Pancreas (tissue), 10 donors: ENCODE data around the gene GCNT2. TPM values are rescaled to one million over a fixed set of nuclear protein-coding genes. Genes with fewer than 3 reads are reported as not detected.

Experiments used
- ATAC-seq, 4 donors: fragments of 200-7000 bp; cut with Tn5 transposase; one replicate each; pipeline versions ENCODE4 v1.8.0 to v1.9.1; 2020; ENCODE audit warnings: mild to moderate bottlenecking in 4 of 4, moderate library complexity in 4 of 4
- DNase-seq, 6 donors: peaks; one replicate each; pipeline ENCODE4 v3.0.0-alpha.2; 2020
- FAIRE-seq: peaks from 2 replicates; lab custom pipeline; 2012; peaks lifted over from hg19 to GRCh38; lab: Jason Lieb, UNC
- H3K27ac ChIP-seq, 4 donors: fragments of 200-600 bp; sonication (generic); 1 replicate in 3 of 4; 2 replicates in 1 of 4; pipeline versions ENCODE4 v1.5.0 to v1.8.0; 2020
- H3K27me3 ChIP-seq, 4 donors: fragments of 200-600 bp; one replicate each; pipeline ENCODE4 v1.8.0; 2021
- H3K36me3 ChIP-seq, 3 donors: fragments of 200-600 bp; sonication (generic) in 1 of 3; one replicate each; pipeline versions ENCODE4 v1.5.0 to v1.8.0; 2020 to 2021
- H3K4me1 ChIP-seq, 3 donors: fragments of 200-600 bp; one replicate each; pipeline ENCODE4 v1.8.0; 2021
- H3K4me3 ChIP-seq, 4 donors: fragments of 200-600 bp; sonication (generic) in 2 of 4; one replicate each; pipeline versions ENCODE4 v1.5.0 to v1.8.0; 2020 to 2021
- H3K9me3 ChIP-seq, 4 donors: fragments of 200-600 bp; one replicate each; pipeline ENCODE4 v1.8.0; 2021
- WGBS, 2 donors: extraction: QIAGEN DNeasy Blood & Tissue Kit; methylation state at CpG; one replicate each; pipeline ENCODE4 v1.1.7; 2013; 5-methylcytosine and 5-hydroxymethylcytosine counted together
- intact Hi-C, 3 donors: fragments of 100-400 bp; cut with DNase I; formaldehyde crosslinking; loops; one replicate each; pipeline versions ENCODE4 v1.11.1 to v1.14.2; 2022
- polyA plus RNA-seq, 2 donors: library from polyadenylated mRNA; stranded (reverse); fragments of 200-250 nt; gene quantifications; one replicate each; pipeline ENCODE4 v1.2.3, GENCODE V29; 2013
- total RNA-seq, 6 donors: library from RNA; stranded (reverse); fragmentation: NEBNext Ultra II Directional in 4 of 6; extraction: Animal tissue kit (Norgen Biotek cat#: 25700) in 4 of 6; gene quantifications; one replicate each; pipeline versions ENCODE4 v1.2.1 to v1.2.4, GENCODE V29; 2021 to 2023
- TF ChIP-seq, protein P1 (sequence below), 4 donors: fragments of 200-600 bp; sonication (generic) in 3 of 4; IDR thresholded peaks; one replicate each; pipeline versions ENCODE4 v1.5.0 to v1.8.0; 2021; ENCODE audit warnings: antibody characterized with exemption in 4 of 4
- donor health status: healthy with polysubstance abuse.
- donor health status: DM: no; HTN: no; CAD: no; lungs with moderate emphysema.
- donor health status: DM: no; HTN: no; CAD: no.
- donor health status: control.
- donor health status: control.
- donor health status: Bipolar disorder and iron deficiency.
- donor health status: DM: yes; HTN: yes; CAD: no.
- donor health status: DM: no; HTN: no; CAD: no.
- donor health status: DM: no; HTN: no; CAD: no.
- donor health status: DM: yes; HTN: yes; CAD: no.

Gene GCNT2
- total and polyA plus RNA-seq, 8 donors, result 0.91 to 8.3 (median 2.2) TPM

DNA sequence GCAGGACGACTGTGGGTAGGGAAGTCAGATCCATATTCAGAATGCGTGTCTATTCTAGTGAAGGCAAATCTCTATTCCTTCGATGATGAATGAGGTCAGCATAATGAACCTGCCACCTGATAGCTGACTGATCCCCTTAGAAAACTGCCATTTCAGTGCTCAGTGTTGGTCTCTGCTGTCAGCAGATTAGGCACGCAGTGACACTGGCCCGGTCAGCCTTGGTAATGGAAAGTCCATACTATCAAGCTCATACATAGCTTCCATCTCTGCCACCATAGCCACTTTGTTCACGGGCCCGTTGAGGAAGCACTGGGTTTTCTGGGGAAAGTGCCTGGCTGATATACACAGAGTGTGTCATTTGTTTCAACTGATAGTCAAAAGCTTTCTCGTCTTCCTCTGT, 119.3 kb downstream of the GCNT2 start:
- H3K27me3 ChIP-seq, result peaks cover 0 to 3% (median 0%) of the 10 kb centered on the region in 4 donors
- DNase-seq (no peak), FAIRE-seq (no peak), ATAC-seq (no peak)
- intact Hi-C loops, result no loop called here
- TF ChIP-seq, protein P1, sequence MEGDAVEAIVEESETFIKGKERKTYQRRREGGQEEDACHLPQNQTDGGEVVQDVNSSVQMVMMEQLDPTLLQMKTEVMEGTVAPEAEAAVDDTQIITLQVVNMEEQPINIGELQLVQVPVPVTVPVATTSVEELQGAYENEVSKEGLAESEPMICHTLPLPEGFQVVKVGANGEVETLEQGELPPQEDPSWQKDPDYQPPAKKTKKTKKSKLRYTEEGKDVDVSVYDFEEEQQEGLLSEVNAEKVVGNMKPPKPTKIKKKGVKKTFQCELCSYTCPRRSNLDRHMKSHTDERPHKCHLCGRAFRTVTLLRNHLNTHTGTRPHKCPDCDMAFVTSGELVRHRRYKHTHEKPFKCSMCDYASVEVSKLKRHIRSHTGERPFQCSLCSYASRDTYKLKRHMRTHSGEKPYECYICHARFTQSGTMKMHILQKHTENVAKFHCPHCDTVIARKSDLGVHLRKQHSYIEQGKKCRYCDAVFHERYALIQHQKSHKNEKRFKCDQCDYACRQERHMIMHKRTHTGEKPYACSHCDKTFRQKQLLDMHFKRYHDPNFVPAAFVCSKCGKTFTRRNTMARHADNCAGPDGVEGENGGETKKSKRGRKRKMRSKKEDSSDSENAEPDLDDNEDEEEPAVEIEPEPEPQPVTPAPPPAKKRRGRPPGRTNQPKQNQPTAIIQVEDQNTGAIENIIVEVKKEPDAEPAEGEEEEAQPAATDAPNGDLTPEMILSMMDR (IDR thresholded peaks at IDR 0.05), result no peak
- no peaks in the 10 kb centered on the region for H3K36me3 ChIP-seq
- no peaks in the 10 kb centered on the region for H3K9me3 ChIP-seq
- 93 to 96% methylated on average over 8 of the region's 8 CpGs for WGBS, 2 donors
- H3K4me3 ChIP-seq, result no peak overlapping the region
- no peak overlapping the region for H3K27ac ChIP-seq
- peaks cover 0 to 5% (median 0%) of the 10 kb centered on the region in 3 donors for H3K4me1 ChIP-seq

DNA sequence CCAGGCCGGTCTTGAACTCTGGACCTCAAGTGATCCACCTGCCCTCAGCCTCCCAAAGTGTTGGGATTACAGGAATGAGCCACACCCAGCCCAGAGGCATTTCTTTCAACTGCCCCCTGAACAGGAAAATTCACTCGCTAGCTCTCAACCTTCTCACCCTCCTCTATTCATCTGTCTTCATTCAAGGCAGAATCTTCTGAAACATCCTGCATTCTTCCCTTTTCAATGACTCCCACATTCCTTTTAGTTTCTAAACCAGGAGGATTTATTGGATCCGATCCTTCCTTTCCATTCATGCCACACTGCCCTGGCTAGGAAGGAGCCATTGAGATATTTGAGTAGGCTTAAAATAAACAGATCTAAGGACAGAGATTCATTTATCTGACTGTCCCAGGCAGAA, 120.4 kb downstream of the GCNT2 start:
- H3K36me3 ChIP-seq, result no peaks in the 10 kb centered on the region
- intact Hi-C loops, result no loop called here
- DNase-seq, result no peak
- peaks cover 0 to 5% (median 0%) of the 10 kb centered on the region in 3 donors for H3K4me1 ChIP-seq
- no peak overlapping the region for H3K4me3 ChIP-seq
- peaks cover 0 to 3% (median 0%) of the 10 kb centered on the region in 4 donors for H3K27me3 ChIP-seq
- WGBS, 2 donors, result 82 to 90% methylated on average over 3 of the region's 3 CpGs
- TF ChIP-seq, protein P1 (IDR thresholded peaks at IDR 0.05), result no peak
- no peak for ATAC-seq
- H3K27ac ChIP-seq, result no peak overlapping the region
- no peaks in the 10 kb centered on the region for H3K9me3 ChIP-seq
- no peak for FAIRE-seq

DNA sequence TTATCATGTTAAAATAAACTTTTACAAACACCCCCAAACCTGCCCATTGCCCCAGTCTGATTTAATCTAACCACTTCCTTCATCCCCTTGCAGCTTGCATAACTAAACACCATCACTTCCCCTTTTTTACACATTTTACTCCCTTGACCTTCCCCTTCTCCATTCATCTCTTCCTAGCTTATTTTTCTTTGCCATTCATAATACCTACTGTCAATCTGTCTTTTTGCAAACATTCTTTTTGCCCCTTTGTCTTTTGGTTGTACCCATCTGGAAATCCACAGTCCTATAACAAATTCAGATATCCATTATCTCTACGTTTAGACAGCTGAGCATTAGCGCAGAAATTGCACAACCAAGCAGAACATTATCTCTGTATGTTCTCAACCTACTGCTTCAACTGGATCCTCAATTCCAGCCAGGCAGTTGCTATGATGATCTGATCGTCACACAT, 122.1 kb downstream of the GCNT2 start:
- no peaks in the 10 kb centered on the region for H3K9me3 ChIP-seq
- no peak for DNase-seq
- TF ChIP-seq, protein P1 (IDR thresholded peaks at IDR 0.05), result no peak
- peak in 1 of 4 donors; percentile 52 for ATAC-seq
- no peak overlapping the region for H3K27ac ChIP-seq
- H3K36me3 ChIP-seq, result no peaks in the 10 kb centered on the region
- peaks cover 0 to 3% (median 0%) of the 10 kb centered on the region in 4 donors for H3K27me3 ChIP-seq
- intact Hi-C loops, result no loop called here
- peaks cover 0 to 5% (median 0%) of the 10 kb centered on the region in 3 donors for H3K4me1 ChIP-seq
- WGBS, 2 donors, result 55 to 66% methylated on average over 3 of the region's 3 CpGs
- H3K4me3 ChIP-seq, result no peak overlapping the region
- no peak for FAIRE-seq

DNA sequence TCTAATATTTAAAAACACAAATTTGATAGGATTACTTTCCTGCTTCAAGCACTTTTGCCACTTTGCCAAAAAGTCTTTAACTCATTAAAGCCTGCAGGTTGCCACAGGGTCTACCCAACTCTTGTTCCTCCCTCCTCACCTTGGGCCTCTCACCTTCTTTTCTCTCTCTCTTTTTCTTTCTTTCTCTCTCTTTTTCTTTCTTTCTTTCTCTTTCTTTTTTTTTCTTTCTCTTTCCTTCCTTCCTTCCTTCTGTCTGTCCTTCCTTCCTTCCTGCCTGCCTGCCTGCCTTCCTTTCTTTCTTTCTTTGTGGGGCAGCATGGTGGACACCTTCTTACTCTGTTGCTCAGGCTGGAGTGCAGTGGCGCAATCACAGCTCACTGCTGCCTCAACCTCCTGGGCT, 123.1 kb downstream of the GCNT2 start:
- 97 to 100% methylated on average over 1 of the region's 1 CpG for WGBS, 2 donors
- Histone ChIP-seq H3K4me1 (peaks cover 0 to 5% (median 0%) of the 10 kb centered on the region in 3 donors), H3K9me3 (no peaks in the 10 kb centered on the region), H3K27ac (no peak overlapping the region), H3K27me3 (peaks cover 0 to 3% (median 0%) of the 10 kb centered on the region in 4 donors), H3K36me3 (no peaks in the 10 kb centered on the region), H3K4me3 (no peak overlapping the region)
- intact Hi-C loops, result no loop called here
- ATAC-seq (no peak), DNase-seq (no peak), FAIRE-seq (no peak)
- TF ChIP-seq, protein P1 (IDR thresholded peaks at IDR 0.05), result no peak

DNA sequence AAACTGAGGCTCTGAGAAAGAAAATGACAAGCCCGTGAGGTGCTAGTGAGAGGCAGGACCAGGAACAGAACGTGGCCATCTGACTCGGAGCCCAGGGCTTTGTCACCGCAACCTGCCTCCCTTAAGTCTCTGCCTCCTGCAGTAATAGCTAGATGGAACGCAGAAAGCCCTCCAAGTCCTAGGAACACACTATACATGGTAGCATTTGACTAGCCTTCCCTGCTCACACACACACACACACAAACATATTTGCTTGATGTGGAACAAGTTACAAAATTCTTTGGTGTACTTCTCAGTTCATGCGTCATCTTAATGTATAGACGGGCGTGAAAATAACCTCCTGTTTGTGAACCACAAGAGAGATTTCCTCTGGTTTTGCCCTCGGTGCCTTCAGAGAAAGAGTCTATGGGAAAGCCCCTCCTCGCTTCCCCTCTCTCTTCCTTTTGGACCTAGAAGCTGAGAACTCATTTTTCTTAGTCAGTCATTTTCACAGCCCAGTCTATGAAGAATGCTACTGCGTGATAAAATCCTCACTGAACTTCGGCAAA, 134.4 kb downstream of the GCNT2 start:
- Histone ChIP-seq H3K9me3 (no peaks in the 10 kb centered on the region), H3K27ac (no peak overlapping the region), H3K27me3 (no peaks in the 10 kb centered on the region), H3K4me1 (no peaks in the 10 kb centered on the region), H3K36me3 (no peaks in the 10 kb centered on the region), H3K4me3 (no peak overlapping the region)
- TF ChIP-seq, protein P1 (IDR thresholded peaks at IDR 0.05), result no peak
- FAIRE-seq (no peak), ATAC-seq (no peak), DNase-seq (no peak)
- intact Hi-C loops, result no loop called here
- WGBS, 2 donors, result 75 to 82% methylated on average over 12 of the region's 12 CpGs
